Psoas muscle (tissue), 8 donors: ENCODE data around the gene DDR1. TPM values are rescaled to one million over a fixed set of nuclear protein-coding genes. Genes with fewer than 3 reads are reported as not detected.

ENCODE experiments used
- ATAC-seq, 4 donors: fragments of 200-7000 bp; cut with Tn5 transposase; one replicate each; pipeline ENCODE4 v1.9.1; 2020; ENCODE audit warnings: moderate library complexity in 3 of 4, mild to moderate bottlenecking in 2 of 4
- DNase-seq, 2 donors: peaks; one replicate each; pipeline ENCODE4 v3.0.0-alpha.2; 2020
- H3K27ac ChIP-seq: fragments of 200-600 bp; one replicate; pipeline ENCODE4 v1.8.0; 2022
- H3K27me3 ChIP-seq, 3 donors: fragments of 200-600 bp in 1 of 3; one replicate each; pipeline versions ENCODE4 v1.6.1 to v1.8.0; 2013 to 2022; ENCODE audit warnings: low read length in 2 of 3, mild to moderate bottlenecking in 2 of 3, moderate library complexity in 1 of 3; ENCODE audit not compliant: insufficient read depth in 3 of 3
- H3K36me3 ChIP-seq, 2 donors: fragments of 200-600 bp in 1 of 2; one replicate each; pipeline versions ENCODE4 v1.6.1 to v1.8.0; 2013 to 2022; ENCODE audit warnings: low read depth in 1 of 2, mild to moderate bottlenecking in 1 of 2, moderate library complexity in 1 of 2; ENCODE audit not compliant: insufficient read depth in 1 of 2
- H3K4me1 ChIP-seq: fragments of 200-600 bp; one replicate; pipeline ENCODE4 v1.8.0; 2022
- H3K4me3 ChIP-seq: fragments of 200-600 bp; one replicate; pipeline ENCODE4 v1.8.0; 2022; ENCODE audit warnings: mild to moderate bottlenecking
- H3K9me3 ChIP-seq: fragments of 200-600 bp; one replicate; pipeline ENCODE4 v1.8.0; 2022
- CTCF ChIP-seq: fragments of 200-600 bp; IDR thresholded peaks from one replicate; pipeline ENCODE4 v1.8.0; 2022; ENCODE audit warnings: antibody characterized with exemption
- WGBS, 3 donors: extraction: QIAGEN DNeasy Blood & Tissue Kit; methylation state at CpG; one replicate each; pipeline versions ENCODE4 v1.1.6 to v1.1.7; 2013; 5-methylcytosine and 5-hydroxymethylcytosine counted together
- intact Hi-C, 2 donors: fragments of 100-400 bp; cut with DNase I; formaldehyde crosslinking; loops; one replicate each; pipeline versions ENCODE4 v1.11.0 to v1.14.2; 2022
- polyA plus RNA-seq, 3 donors: library from polyadenylated mRNA; stranded (reverse); fragments of 200-250 nt; gene quantifications; one replicate each; pipeline ENCODE4 v1.2.3, GENCODE V29; 2013
- total RNA-seq, 4 donors: library from RNA; stranded (reverse); fragmentation: NEBNext Ultra II Directional in 2 of 4; extraction: Animal tissue kit (Norgen Biotek cat#: 25700) in 2 of 4; gene quantifications; one replicate each; pipeline versions ENCODE4 v1.2.1 to v1.2.4, GENCODE V29; 2021 to 2023
- donor health status: healthy with polysubstance abuse.
- donor health status: DM: no; HTN: no; CAD: no; lungs with moderate emphysema.
- donor health status: Bipolar disorder and iron deficiency.
- donor health status: healthy.
- donor health status: DM: yes; HTN: yes; CAD: no.
- donor health status: DM: no; HTN: no; CAD: no.
- donor health status: DM: no; HTN: no; CAD: no.
- donor health status: DM: yes; HTN: yes; CAD: no.

The DDR1 gene
- total and polyA plus RNA-seq, 7 donors, result 2.2 to 129 (median 26.3) TPM

GRCh38 chr6:30891816-30892538 lies 7.7 kb downstream of the DDR1 start:
- Histone ChIP-seq H3K9me3 (no peaks in the 10 kb centered on the region), H3K27ac (no peak overlapping the region), H3K27me3 (no peaks in the 10 kb centered on the region), H3K4me1 (peaks cover 14% of the 10 kb centered on the region), H3K4me3 (no peak overlapping the region), H3K36me3 (peaks cover 0 to 88% of the 10 kb centered on the region in 2 donors)
- DNase-seq (no peak), ATAC-seq (no peak)
- WGBS, 3 donors, result 88 to 91% (median 89%) methylated on average over 21 of the region's 21 CpGs
- no peak for TF ChIP-seq CTCF
- intact Hi-C loops, result no loop called here

GRCh38 chr6:30893001-30893591 lies 8.8 kb downstream of the DDR1 start:
- Histone ChIP-seq H3K4me1 (peaks cover 4% of the 10 kb centered on the region), H3K9me3 (no peaks in the 10 kb centered on the region), H3K4me3 (no peak overlapping the region), H3K27me3 (no peaks in the 10 kb centered on the region), H3K36me3 (peaks cover 0 to 95% of the 10 kb centered on the region in 2 donors), H3K27ac (no peak overlapping the region)
- TF ChIP-seq CTCF, result no peak
- WGBS, 3 donors, result 83 to 87% (median 85%) methylated on average over 16 of the region's 16 CpGs
- intact Hi-C loops, result no loop called here
- ATAC-seq (no peak), DNase-seq (no peak)

GRCh38 chr6:30893666-30894065 lies 9.3 kb downstream of the DDR1 start:
- no peak overlapping the region for H3K4me3 ChIP-seq
- intact Hi-C loops, result no loop called here
- H3K27ac ChIP-seq, result no peak overlapping the region
- WGBS, 3 donors, result 85 to 94% (median 87%) methylated on average over 8 of the region's 8 CpGs
- no peak for TF ChIP-seq CTCF
- no peak for ATAC-seq
- H3K27me3 ChIP-seq, result no peaks in the 10 kb centered on the region
- no peaks in the 10 kb centered on the region for H3K4me1 ChIP-seq
- no peak for DNase-seq
- H3K9me3 ChIP-seq, result no peaks in the 10 kb centered on the region
- peaks cover 0 to 98% of the 10 kb centered on the region in 2 donors for H3K36me3 ChIP-seq

GRCh38 chr6:30894381-30894780 lies 10.1 kb downstream of the DDR1 start:
- 88 to 90% (median 88%) methylated on average over 12 of the region's 12 CpGs for WGBS, 3 donors
- Histone ChIP-seq H3K9me3 (no peaks in the 10 kb centered on the region), H3K36me3 (peaks cover 0 to 98% of the 10 kb centered on the region in 2 donors), H3K27ac (no peak overlapping the region), H3K27me3 (no peaks in the 10 kb centered on the region), H3K4me3 (no peak overlapping the region), H3K4me1 (no peaks in the 10 kb centered on the region)
- ATAC-seq (no peak), DNase-seq (no peak)
- intact Hi-C loops, result no loop called here
- TF ChIP-seq CTCF, result no peak
